ENCODE results near the gene ADGRL2.
"Not testable (repeated sequence)": the region's sequence is repeated elsewhere in the genome, so short reads cannot be mapped to it uniquely, and the experiment has no call there.

Gene ADGRL2

GRCh38 chr1:81851217-81851616 is 50.5 kb downstream of the ADGRL2 start:
- Histone ChIP-seq H3K9me3 (ENCODE audit: insufficient read depth, low read length, severe bottlenecking) (no peaks in the 10 kb centered on the region), H3K9ac (ENCODE audit: low read depth, low read length) (no peak overlapping the region), H3K36me3 (ENCODE audit: insufficient read depth, low read length) (no peaks in the 10 kb centered on the region), H4K20me1 (ENCODE audit: insufficient read depth, low read length) (no peaks in the 10 kb centered on the region), H3K27me3 (ENCODE audit: insufficient read depth, low read length, poor library complexity) (no peaks in the 10 kb centered on the region), H3K27ac (ENCODE audit: low read length) (no peak overlapping the region), H3K4me1 (ENCODE audit: insufficient read depth, low read length) (no peaks in the 10 kb centered on the region), H2AFZ (ENCODE audit: low read depth, low read length) (no peak overlapping the region), H3K4me2 (ENCODE audit: insufficient read depth, low read length) (no peak overlapping the region), H3K79me2 (ENCODE audit: insufficient read depth, low read length) (no peaks in the 10 kb centered on the region), H3K4me3 (ENCODE audit: low read depth in 1 of 2, low read length in 2 of 2) (no peak overlapping the region)
- ATAC-seq (ENCODE audit: insufficient read depth, low read depth) (no peak), DNase-seq (no peak)
- TF ChIP-seq, protein P1, sequence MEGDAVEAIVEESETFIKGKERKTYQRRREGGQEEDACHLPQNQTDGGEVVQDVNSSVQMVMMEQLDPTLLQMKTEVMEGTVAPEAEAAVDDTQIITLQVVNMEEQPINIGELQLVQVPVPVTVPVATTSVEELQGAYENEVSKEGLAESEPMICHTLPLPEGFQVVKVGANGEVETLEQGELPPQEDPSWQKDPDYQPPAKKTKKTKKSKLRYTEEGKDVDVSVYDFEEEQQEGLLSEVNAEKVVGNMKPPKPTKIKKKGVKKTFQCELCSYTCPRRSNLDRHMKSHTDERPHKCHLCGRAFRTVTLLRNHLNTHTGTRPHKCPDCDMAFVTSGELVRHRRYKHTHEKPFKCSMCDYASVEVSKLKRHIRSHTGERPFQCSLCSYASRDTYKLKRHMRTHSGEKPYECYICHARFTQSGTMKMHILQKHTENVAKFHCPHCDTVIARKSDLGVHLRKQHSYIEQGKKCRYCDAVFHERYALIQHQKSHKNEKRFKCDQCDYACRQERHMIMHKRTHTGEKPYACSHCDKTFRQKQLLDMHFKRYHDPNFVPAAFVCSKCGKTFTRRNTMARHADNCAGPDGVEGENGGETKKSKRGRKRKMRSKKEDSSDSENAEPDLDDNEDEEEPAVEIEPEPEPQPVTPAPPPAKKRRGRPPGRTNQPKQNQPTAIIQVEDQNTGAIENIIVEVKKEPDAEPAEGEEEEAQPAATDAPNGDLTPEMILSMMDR (IDR thresholded peaks at IDR 0.05; ENCODE audit: borderline replicate concordance, extremely low read depth, low read length, poor library complexity, severe bottlenecking): no peak
- TF ChIP-seq EZH2 (IDR thresholded peaks at IDR 0.05; ENCODE audit: borderline replicate concordance, low read depth, low read length, severe bottlenecking): no peak

DNA sequence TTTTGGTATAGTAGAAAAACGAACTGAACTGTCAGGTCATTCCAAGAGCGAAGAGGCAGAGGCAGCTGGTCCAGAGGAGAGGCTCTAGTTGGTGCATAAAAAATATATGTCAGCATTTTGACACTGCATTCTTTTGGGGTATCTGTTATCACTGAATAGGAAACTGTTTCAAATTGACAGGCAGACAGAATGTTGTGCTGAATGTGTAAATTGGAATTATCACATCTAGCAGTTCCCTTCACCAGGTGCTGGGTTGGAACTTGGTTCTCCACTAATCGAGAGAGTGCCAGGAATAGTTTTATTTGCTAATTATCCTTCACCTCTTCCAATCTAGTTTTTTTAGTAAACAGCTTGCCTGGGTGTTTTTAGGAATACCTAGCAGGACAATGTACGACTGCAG is 52.2 kb downstream of the ADGRL2 start:
- DNase-seq (no peak), ATAC-seq (ENCODE audit: insufficient read depth, low read depth) (no peak)
- Histone ChIP-seq H3K4me2 (ENCODE audit: insufficient read depth, low read length) (no peak overlapping the region), H3K9ac (ENCODE audit: low read depth, low read length) (no peak overlapping the region), H3K9me3 (ENCODE audit: insufficient read depth, low read length, severe bottlenecking) (no peaks in the 10 kb centered on the region), H3K27me3 (ENCODE audit: insufficient read depth, low read length, poor library complexity) (no peaks in the 10 kb centered on the region), H3K79me2 (ENCODE audit: insufficient read depth, low read length) (no peaks in the 10 kb centered on the region), H4K20me1 (ENCODE audit: insufficient read depth, low read length) (no peaks in the 10 kb centered on the region), H3K4me3 (ENCODE audit: low read depth in 1 of 2, low read length in 2 of 2) (no peak overlapping the region), H3K27ac (ENCODE audit: low read length) (no peak overlapping the region), H2AFZ (ENCODE audit: low read depth, low read length) (no peak overlapping the region), H3K4me1 (ENCODE audit: insufficient read depth, low read length) (no peaks in the 10 kb centered on the region), H3K36me3 (ENCODE audit: insufficient read depth, low read length) (no peaks in the 10 kb centered on the region)
- TF ChIP-seq, protein P1 (IDR thresholded peaks at IDR 0.05; ENCODE audit: borderline replicate concordance, extremely low read depth, low read length, poor library complexity, severe bottlenecking): no peak
- no peak for TF ChIP-seq EZH2 (IDR thresholded peaks at IDR 0.05; ENCODE audit: borderline replicate concordance, low read depth, low read length, severe bottlenecking)

- no peak for TF ChIP-seq EZH2 (IDR thresholded peaks at IDR 0.05; ENCODE audit: borderline replicate concordance, low read depth, low read length, severe bottlenecking)
- TF ChIP-seq, protein P1 (IDR thresholded peaks at IDR 0.05; ENCODE audit: borderline replicate concordance, extremely low read depth, low read length, poor library complexity, severe bottlenecking): no peak
These were observed 66.5 kb downstream of the ADGRL2 start for GRCh38 chr1:81867235-81867634.

DNA sequence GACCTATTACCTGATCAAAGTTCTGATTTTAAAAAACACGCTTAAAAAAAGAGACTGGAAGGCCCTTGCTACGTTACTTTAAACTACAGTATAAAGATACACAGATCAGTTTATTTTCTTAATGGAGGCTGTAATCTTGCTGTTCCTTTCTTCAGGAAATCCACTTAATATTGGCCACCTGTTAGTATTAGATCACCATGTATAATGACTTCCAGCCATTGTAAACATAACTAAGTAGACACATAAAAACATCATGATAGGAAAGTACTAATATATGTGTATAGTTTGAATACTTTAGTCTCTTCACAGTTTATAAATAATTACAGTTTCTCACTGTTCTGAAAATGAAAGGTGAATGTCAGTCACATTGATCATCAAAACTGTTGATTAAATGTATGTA is 68.6 kb downstream of the ADGRL2 start:
- no peaks in the 10 kb centered on the region for H3K36me3 ChIP-seq (ENCODE audit: insufficient read depth, low read length)
- no peak overlapping the region for H3K4me2 ChIP-seq (ENCODE audit: insufficient read depth, low read length)
- H3K4me3 ChIP-seq (ENCODE audit: low read depth in 1 of 2, low read length in 2 of 2): no peak overlapping the region
- H3K27ac ChIP-seq (ENCODE audit: low read length): no peak overlapping the region
- no peaks in the 10 kb centered on the region for H3K4me1 ChIP-seq (ENCODE audit: insufficient read depth, low read length)
- no peak overlapping the region for H2AFZ ChIP-seq (ENCODE audit: low read depth, low read length)
- ATAC-seq (ENCODE audit: insufficient read depth, low read depth) (no peak), DNase-seq (no peak)
- TF ChIP-seq, protein P1 (IDR thresholded peaks at IDR 0.05; ENCODE audit: borderline replicate concordance, extremely low read depth, low read length, poor library complexity, severe bottlenecking): no peak
- no peak for TF ChIP-seq EZH2 (IDR thresholded peaks at IDR 0.05; ENCODE audit: borderline replicate concordance, low read depth, low read length, severe bottlenecking)
- H4K20me1 ChIP-seq (ENCODE audit: insufficient read depth, low read length): no peaks in the 10 kb centered on the region
- H3K9ac ChIP-seq (ENCODE audit: low read depth, low read length): no peak overlapping the region
- H3K9me3 ChIP-seq (ENCODE audit: insufficient read depth, low read length, severe bottlenecking): no peaks in the 10 kb centered on the region
- no peaks in the 10 kb centered on the region for H3K27me3 ChIP-seq (ENCODE audit: insufficient read depth, low read length, poor library complexity)
- no peaks in the 10 kb centered on the region for H3K79me2 ChIP-seq (ENCODE audit: insufficient read depth, low read length)

More at GRCh38 chr1:81867235-81867634, 66.5 kb downstream of the ADGRL2 start:
- no peaks in the 10 kb centered on the region for H3K4me1 ChIP-seq (ENCODE audit: insufficient read depth, low read length)
- no peak overlapping the region for H3K27ac ChIP-seq (ENCODE audit: low read length)
- no peak overlapping the region for H3K9ac ChIP-seq (ENCODE audit: low read depth, low read length)
- no peaks in the 10 kb centered on the region for H3K36me3 ChIP-seq (ENCODE audit: insufficient read depth, low read length)
- H2AFZ ChIP-seq (ENCODE audit: low read depth, low read length): no peak overlapping the region
- no peak overlapping the region for H3K4me3 ChIP-seq (ENCODE audit: low read depth in 1 of 2, low read length in 2 of 2)
- no peaks in the 10 kb centered on the region for H3K27me3 ChIP-seq (ENCODE audit: insufficient read depth, low read length, poor library complexity)
- DNase-seq: no peak
- no peaks in the 10 kb centered on the region for H3K9me3 ChIP-seq (ENCODE audit: insufficient read depth, low read length, severe bottlenecking)
- no peaks in the 10 kb centered on the region for H4K20me1 ChIP-seq (ENCODE audit: insufficient read depth, low read length)
- no peaks in the 10 kb centered on the region for H3K79me2 ChIP-seq (ENCODE audit: insufficient read depth, low read length)
- H3K4me2 ChIP-seq (ENCODE audit: insufficient read depth, low read length): no peak overlapping the region
- no peak for ATAC-seq (ENCODE audit: insufficient read depth, low read depth)

DNA sequence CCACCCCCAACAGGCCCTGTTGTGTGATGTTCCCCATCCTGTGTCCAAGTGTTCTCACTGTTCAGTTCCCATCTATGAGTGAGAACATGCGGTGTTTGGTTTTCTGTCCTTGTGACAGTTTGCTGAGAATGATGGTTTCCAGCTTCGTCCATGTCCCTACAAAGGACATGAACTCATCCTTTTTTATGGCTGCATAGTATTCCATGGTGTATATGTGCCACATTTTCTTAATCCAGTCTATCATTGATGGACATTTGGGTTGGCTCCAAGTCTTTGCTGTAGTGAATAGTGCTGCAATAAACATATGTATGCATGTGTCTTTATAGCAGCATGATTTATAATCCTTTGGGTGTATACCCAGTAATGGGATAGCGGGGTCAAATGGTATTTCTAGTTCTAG is 70.4 kb downstream of the ADGRL2 start:
- not testable (repeated sequence) for H3K4me1 ChIP-seq (ENCODE audit: insufficient read depth, low read length); H3K9me3 ChIP-seq (ENCODE audit: insufficient read depth, low read length, severe bottlenecking); H3K4me3 ChIP-seq (ENCODE audit: low read depth in 1 of 2, low read length in 2 of 2); H4K20me1 ChIP-seq (ENCODE audit: insufficient read depth, low read length); H3K4me2 ChIP-seq (ENCODE audit: insufficient read depth, low read length); H3K9ac ChIP-seq (ENCODE audit: low read depth, low read length); H3K27me3 ChIP-seq (ENCODE audit: insufficient read depth, low read length, poor library complexity); ATAC-seq (ENCODE audit: insufficient read depth, low read depth); H3K79me2 ChIP-seq (ENCODE audit: insufficient read depth, low read length); H2AFZ ChIP-seq (ENCODE audit: low read depth, low read length); H3K27ac ChIP-seq (ENCODE audit: low read length); DNase-seq; H3K36me3 ChIP-seq (ENCODE audit: insufficient read depth, low read length)

All from DND-41 (cell line).